SH-SY5Y (cell line): Measurements from ENCODE around the gene HECTD4.

Source experiments
- GATA2 ChIP-seq: IDR thresholded peaks from 2 replicates; pipeline ENCODE4 v1.6.1; 2011; ENCODE audit warnings: mild to moderate bottlenecking, low read depth, low read length
- GATA3 ChIP-seq: IDR thresholded peaks from 2 replicates; pipeline ENCODE4 v1.6.1; 2011; ENCODE audit warnings: low read depth, mild to moderate bottlenecking, low read length, moderate library complexity

DNA sequence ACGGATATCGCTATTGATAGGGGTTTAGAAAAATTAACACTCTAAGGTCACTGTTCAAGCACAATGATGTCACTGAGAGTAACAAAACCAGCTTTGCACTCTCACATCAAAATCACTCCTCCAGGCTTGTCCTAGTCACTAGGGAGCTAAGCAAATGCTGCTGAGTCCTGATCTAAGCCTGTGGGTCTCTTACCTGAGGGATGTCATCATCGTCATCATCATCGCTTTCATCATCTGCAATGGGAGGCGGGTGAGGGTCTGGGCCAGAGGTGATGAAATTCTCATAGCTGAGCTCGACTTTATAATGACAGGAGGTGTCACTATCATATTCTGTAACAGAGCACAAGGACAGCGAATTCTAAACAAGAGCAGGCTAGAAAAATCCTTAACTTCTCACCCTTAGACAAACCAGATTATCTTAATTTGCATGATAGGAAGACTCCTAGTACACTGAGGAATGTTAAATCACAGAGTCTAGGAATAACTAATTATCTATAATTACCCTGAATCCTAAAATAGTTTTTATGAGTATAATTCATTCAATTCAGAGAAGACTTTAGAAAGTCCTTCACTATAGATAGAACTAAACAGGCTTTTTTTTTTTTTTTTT is 173.8 kb downstream of the HECTD4 start:
- TF ChIP-seq GATA3 (no peak), GATA2 (no peak)
